Smooth muscle cell (in vitro differentiated cells): Measurements from ENCODE around the gene PHOX2B. TPM values are rescaled to one million over a fixed set of nuclear protein-coding genes. Genes with fewer than 3 reads are reported as not detected.

Source experiments
- DNase-seq: peaks from one replicate; lab custom pipeline; 2025; ENCODE audit not compliant: unreplicated experiment; lab: John Stamatoyannopoulos, UW
- H2AFZ ChIP-seq: fragments of 200-600 bp; sonication (generic); 2 replicates; pipeline ENCODE4 v1.6.0; 2016; ENCODE audit warnings: antibody characterized with exemption, low read depth, mild to moderate bottlenecking
- H3F3A ChIP-seq: fragments of 200-600 bp; sonication (generic); 2 replicates; pipeline ENCODE4 v1.6.0; 2017; ENCODE audit warnings: antibody characterized with exemption, low read depth
- H3K27ac ChIP-seq: fragments of 200-600 bp; sonication (generic); 2 replicates; pipeline ENCODE4 v1.5.1; 2016; ENCODE audit warnings: low read depth, mild to moderate bottlenecking
- H3K27me3 ChIP-seq: fragments of 200-600 bp; sonication (generic); 2 replicates; pipeline ENCODE4 v1.6.1; 2016; ENCODE audit warnings: low read depth, mild to moderate bottlenecking
- H3K36me3 ChIP-seq: fragments of 200-600 bp; sonication (generic); 2 replicates; pipeline ENCODE4 v1.5.1; 2016; ENCODE audit warnings: low read depth
- H3K4me1 ChIP-seq: fragments of 200-600 bp; sonication (generic); 2 replicates; pipeline ENCODE4 v1.5.1; 2016; ENCODE audit warnings: low read depth
- H3K4me2 ChIP-seq: fragments of 200-600 bp; sonication (generic); 2 replicates; pipeline ENCODE4 v1.6.0; 2016; ENCODE audit warnings: mild to moderate bottlenecking
- H3K4me3 ChIP-seq: fragments of 200-600 bp; sonication (generic); 2 replicates; pipeline ENCODE4 v1.5.1; 2016; ENCODE audit warnings: mild to moderate bottlenecking
- H3K79me2 ChIP-seq: fragments of 200-600 bp; sonication (generic); 2 replicates; pipeline ENCODE4 v1.6.0; 2016; ENCODE audit warnings: low read depth, mild to moderate bottlenecking
- H3K9ac ChIP-seq: fragments of 200-600 bp; sonication (generic); 2 replicates; pipeline ENCODE4 v1.6.0; 2016; ENCODE audit warnings: low read depth
- H3K9me3 ChIP-seq: fragments of 200-600 bp; sonication (generic); replicated peaks from 2 replicates; pipeline ENCODE4 v1.5.1; 2016; ENCODE audit warnings: low read depth
- H4K20me1 ChIP-seq: fragments of 200-600 bp; sonication (generic); 2 replicates; pipeline ENCODE4 v1.6.0; 2016; ENCODE audit warnings: low read depth
- WGBS: methylation state at CpG from one replicate; pipeline ENCODE4 v1.1.7; 2016; ENCODE audit warnings: low lambda C conversion rate; 5-methylcytosine and 5-hydroxymethylcytosine counted together
- polyA plus RNA-seq: library from polyadenylated mRNA; unstranded; fragments of >200 nt; fragmentation: Nextera tagmentation; extraction: Ambion mirVana; gene quantifications from 2 replicates; pipeline ENCODE4 v1.2.1, GENCODE V29; 2016
- total RNA-seq: library from RNA; depleted of rRNA; stranded (reverse); fragments of >200 nt; gene quantifications from 2 replicates; pipeline ENCODE4 v1.2.3, GENCODE V29; 2014
- TF ChIP-seq, protein P1 (sequence below): fragments of 200-600 bp; sonication (generic); IDR thresholded peaks from 2 replicates; pipeline ENCODE4 v1.5.1; 2017; ENCODE audit warnings: borderline replicate concordance, mild to moderate bottlenecking, antibody characterized with exemption; ENCODE audit not compliant: insufficient read depth, poor library complexity, severe bottlenecking

The PHOX2B gene
- total and polyA plus RNA-seq, 2 experiments from 2014 or later, result 3.1 TPM; not detected in 1

DNA sequence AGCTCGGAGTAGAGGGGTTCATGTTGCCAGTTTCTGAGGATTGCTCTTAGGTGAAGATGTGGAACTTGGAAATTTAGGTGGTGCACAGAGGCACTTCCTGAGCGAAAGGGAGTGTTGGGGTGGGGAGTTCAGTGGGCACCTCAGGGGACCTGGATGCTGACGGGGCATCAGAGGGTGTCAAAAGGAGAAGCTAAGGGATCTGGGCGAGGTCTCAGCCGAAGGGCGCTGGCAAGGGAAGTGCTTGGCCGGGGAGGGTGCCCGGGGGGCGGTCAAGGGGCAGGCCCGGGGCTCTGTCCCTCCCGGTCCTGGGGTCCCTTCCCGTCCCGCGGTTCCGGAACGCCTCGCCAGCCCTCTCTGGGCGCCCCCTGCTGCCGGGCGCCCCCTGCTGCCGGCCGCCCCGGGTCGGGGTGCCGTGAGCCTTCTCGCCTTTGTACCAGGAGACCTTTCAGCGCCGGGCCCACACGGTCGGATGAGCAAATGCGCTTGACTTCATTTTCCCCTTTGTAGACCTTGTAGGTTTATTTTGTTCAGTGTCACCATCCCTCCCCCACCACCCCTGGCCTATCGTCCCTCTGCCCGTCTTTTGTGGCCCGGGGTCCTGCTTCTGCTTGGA is 3.0 kb upstream of the PHOX2B start:
- no peaks in the 10 kb centered on the region for H3F3A ChIP-seq
- no peaks in the 10 kb centered on the region for H3K9me3 ChIP-seq
- 4% methylated on average over 16 of the region's 34 CpGs for WGBS
- no peak overlapping the region for H3K4me2 ChIP-seq
- H3K36me3 ChIP-seq, result no peaks in the 10 kb centered on the region
- H3K9ac ChIP-seq, result no peak overlapping the region
- H3K4me3 ChIP-seq, result no peak overlapping the region
- H3K27me3 ChIP-seq, result peaks cover 100% of the 10 kb centered on the region
- H3K79me2 ChIP-seq, result no peaks in the 10 kb centered on the region
- peaks cover 31% of the 10 kb centered on the region for H3K4me1 ChIP-seq
- TF ChIP-seq, protein P1, sequence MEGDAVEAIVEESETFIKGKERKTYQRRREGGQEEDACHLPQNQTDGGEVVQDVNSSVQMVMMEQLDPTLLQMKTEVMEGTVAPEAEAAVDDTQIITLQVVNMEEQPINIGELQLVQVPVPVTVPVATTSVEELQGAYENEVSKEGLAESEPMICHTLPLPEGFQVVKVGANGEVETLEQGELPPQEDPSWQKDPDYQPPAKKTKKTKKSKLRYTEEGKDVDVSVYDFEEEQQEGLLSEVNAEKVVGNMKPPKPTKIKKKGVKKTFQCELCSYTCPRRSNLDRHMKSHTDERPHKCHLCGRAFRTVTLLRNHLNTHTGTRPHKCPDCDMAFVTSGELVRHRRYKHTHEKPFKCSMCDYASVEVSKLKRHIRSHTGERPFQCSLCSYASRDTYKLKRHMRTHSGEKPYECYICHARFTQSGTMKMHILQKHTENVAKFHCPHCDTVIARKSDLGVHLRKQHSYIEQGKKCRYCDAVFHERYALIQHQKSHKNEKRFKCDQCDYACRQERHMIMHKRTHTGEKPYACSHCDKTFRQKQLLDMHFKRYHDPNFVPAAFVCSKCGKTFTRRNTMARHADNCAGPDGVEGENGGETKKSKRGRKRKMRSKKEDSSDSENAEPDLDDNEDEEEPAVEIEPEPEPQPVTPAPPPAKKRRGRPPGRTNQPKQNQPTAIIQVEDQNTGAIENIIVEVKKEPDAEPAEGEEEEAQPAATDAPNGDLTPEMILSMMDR, result no peak
- no peak for DNase-seq
- H3K27ac ChIP-seq, result no peak overlapping the region
- no peaks in the 10 kb centered on the region for H4K20me1 ChIP-seq
- no peak overlapping the region for H2AFZ ChIP-seq

DNA sequence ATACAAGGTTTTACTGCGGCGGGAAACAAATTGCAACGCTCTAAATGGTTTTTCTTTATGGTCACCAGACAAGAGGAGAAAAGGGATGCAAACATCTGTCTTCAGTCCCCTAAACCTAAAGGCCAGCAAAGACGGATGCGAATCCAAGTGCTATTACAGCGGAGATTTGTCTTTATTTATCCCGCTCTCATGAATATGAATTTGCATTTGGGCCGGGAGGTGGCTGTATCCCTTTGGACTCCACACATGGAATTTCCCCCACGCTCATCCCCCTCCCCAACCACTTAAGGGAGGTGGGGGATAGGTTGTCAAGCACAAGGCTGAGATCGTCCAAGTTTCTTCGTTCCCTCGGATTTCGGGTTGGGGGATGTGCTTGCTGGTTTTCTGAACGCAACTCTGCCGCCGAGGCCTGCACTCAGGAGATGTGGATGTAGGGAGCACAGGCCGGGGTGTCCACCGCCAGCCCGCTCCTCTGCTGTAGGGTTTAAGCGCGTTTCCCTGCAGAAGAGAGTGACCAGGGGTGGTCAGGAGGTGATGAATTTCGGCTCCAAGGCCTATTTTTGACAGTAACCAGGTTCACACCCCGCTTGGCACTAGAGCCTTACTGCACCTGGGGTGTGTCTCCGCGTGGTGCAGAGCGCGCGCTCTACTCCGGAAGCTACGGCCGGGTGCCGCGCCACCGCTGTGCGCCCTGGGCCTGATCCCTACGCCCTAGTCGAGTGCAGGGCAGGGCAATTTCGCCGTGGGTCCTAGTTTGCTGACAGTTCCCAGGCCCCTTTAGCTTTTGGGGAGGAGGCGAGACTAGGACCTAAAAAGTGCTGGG is 2.3 kb upstream of the PHOX2B start:
- H3K27ac ChIP-seq, result no peak overlapping the region
- H3K4me2 ChIP-seq, result no peak overlapping the region
- no peak overlapping the region for H3K9ac ChIP-seq
- H2AFZ ChIP-seq, result no peak overlapping the region
- DNase-seq, result no peak
- H3K36me3 ChIP-seq, result no peaks in the 10 kb centered on the region
- H3K27me3 ChIP-seq, result peaks cover 100% of the 10 kb centered on the region
- TF ChIP-seq, protein P1, result no peak
- no peaks in the 10 kb centered on the region for H4K20me1 ChIP-seq
- no peaks in the 10 kb centered on the region for H3K9me3 ChIP-seq
- H3F3A ChIP-seq, result no peaks in the 10 kb centered on the region
- no peaks in the 10 kb centered on the region for H3K79me2 ChIP-seq
- WGBS, result 4% methylated on average over 40 of the region's 40 CpGs
- no peak overlapping the region for H3K4me3 ChIP-seq
- H3K4me1 ChIP-seq, result peaks cover 31% of the 10 kb centered on the region

DNA sequence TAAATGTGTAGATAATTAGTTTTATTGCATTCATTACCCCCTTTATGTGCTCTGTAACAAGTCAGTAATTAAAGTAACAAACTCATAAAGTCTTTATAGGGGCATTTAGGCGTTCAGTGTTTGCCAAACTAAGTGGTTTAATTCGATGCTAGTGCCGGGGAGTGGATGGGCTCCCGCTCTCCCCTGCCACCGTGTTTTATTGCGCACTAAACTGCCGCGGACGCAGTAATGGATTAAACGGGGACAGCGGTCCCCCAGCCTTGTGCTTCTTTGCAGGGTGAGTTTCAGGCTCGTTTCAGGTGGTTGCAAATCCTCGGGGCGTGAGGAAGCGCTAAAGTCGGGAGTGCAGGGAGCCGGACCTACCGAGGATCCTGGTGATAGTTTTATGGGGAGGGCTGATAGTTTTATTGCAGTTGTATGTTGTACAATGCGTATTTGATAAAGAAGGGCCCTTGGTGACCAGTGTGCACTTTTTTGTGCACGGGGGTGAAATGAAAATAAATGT is 1.6 kb upstream of the PHOX2B start:
- WGBS, result 6% methylated on average over 20 of the region's 20 CpGs

More for the DNA sequence above, 1.6 kb upstream of the PHOX2B start:
- Histone ChIP-seq H3K27ac (no peak overlapping the region), H3F3A (no peaks in the 10 kb centered on the region), H3K4me3 (no peak overlapping the region), H2AFZ (no peak overlapping the region), H3K4me1 (peaks cover 31% of the 10 kb centered on the region), H3K9me3 (no peaks in the 10 kb centered on the region), H3K4me2 (no peak overlapping the region), H3K9ac (no peak overlapping the region), H3K79me2 (no peaks in the 10 kb centered on the region), H4K20me1 (no peaks in the 10 kb centered on the region), H3K27me3 (peaks cover 100% of the 10 kb centered on the region), H3K36me3 (no peaks in the 10 kb centered on the region)
- no peak for DNase-seq
- TF ChIP-seq, protein P1, result no peak
